Naive thymus-derived CD4-positive, alpha-beta T cell (primary cell): Measurements from ENCODE around the gene WDR3. TPM values are rescaled to one million over a fixed set of nuclear protein-coding genes. Genes with fewer than 3 reads are reported as not detected.

Source experiments
- ATAC-seq: fragments of 150-1000 bp; cut with Tn5 transposase; 2 replicates; pipeline ENCODE4 v1.10.0; 2021; ENCODE audit warnings: mild to moderate bottlenecking, moderate library complexity
- CTCF ChIA-PET: fragments of 350-600 bp; sonication (Branson Sonifier 250); formaldehyde crosslinking; loops from one replicate; lab custom pipeline; 2021; ENCODE audit warnings: antibody characterized with exemption; lab: Charles Lee
- POLR2A ChIA-PET: fragments of 350-600 bp; sonication (Branson Sonifier 250); formaldehyde crosslinking; loops from one replicate; lab custom pipeline; 2021; ENCODE audit warnings: antibody characterized with exemption, inconsistent platforms; lab: Charles Lee
- DNase-seq, 9 donors: peaks; one replicate each; pipeline versions ENCODE4 v3.0.0 to v3.0.0-alpha.2; 2020 to 2022; ENCODE audit warnings: mixed read lengths in 1 of 9
- H3K27ac ChIP-seq: one replicate; pipeline ENCODE4 v1.7.0; 2013; ENCODE audit warnings: mild to moderate bottlenecking, low read depth, low read length, moderate library complexity
- H3K27me3 ChIP-seq, 2 donors: one replicate each; pipeline ENCODE4 v1.7.0; 2013; ENCODE audit warnings: low read length in 2 of 2, mild to moderate bottlenecking in 2 of 2, moderate library complexity in 2 of 2; ENCODE audit not compliant: control insufficient read depth in 2 of 2, insufficient read depth in 2 of 2
- H3K36me3 ChIP-seq, 3 experiments: 1 replicate in 2 of 3; 2 replicates in 1 of 3; pipeline ENCODE4 v1.7.0; 2013; ENCODE audit warnings: low read length in 3 of 3, mild to moderate bottlenecking in 3 of 3, moderate library complexity in 1 of 3; ENCODE audit not compliant: insufficient read depth in 3 of 3, control insufficient read depth in 2 of 3
- H3K4me1 ChIP-seq, 2 donors: one replicate each; pipeline ENCODE4 v1.7.0; 2013; ENCODE audit warnings: low read length in 2 of 2, mild to moderate bottlenecking in 2 of 2, moderate library complexity in 1 of 2; ENCODE audit not compliant: control insufficient read depth in 2 of 2, insufficient read depth in 2 of 2
- H3K4me3 ChIP-seq: 2 replicates; pipeline ENCODE4 v1.7.0; 2013; ENCODE audit warnings: mild to moderate bottlenecking, low read length
- H3K9me3 ChIP-seq, 3 experiments: 1 replicate in 2 of 3; 2 replicates in 1 of 3; pipeline ENCODE4 v1.7.0; 2013; ENCODE audit warnings: low read length in 3 of 3; ENCODE audit not compliant: control insufficient read depth in 2 of 3
- H3K27ac Mint-ChIP-seq, 9 donors: one replicate each; pipeline ENCODE4 v1.8.0; 2020 to 2022; ENCODE audit warnings: mixed read lengths in 9 of 9, mild to moderate bottlenecking in 8 of 9, moderate library complexity in 5 of 9, inconsistent platforms in 2 of 9
- H3K27me3 Mint-ChIP-seq, 5 donors: one replicate each; pipeline ENCODE4 v1.8.0; 2021 to 2022; ENCODE audit warnings: mixed read lengths in 5 of 5, mild to moderate bottlenecking in 1 of 5
- H3K36me3 Mint-ChIP-seq, 5 donors: one replicate each; pipeline ENCODE4 v1.8.0; 2020 to 2022; ENCODE audit warnings: mixed read lengths in 5 of 5, mild to moderate bottlenecking in 3 of 5, inconsistent platforms in 1 of 5
- H3K4me1 Mint-ChIP-seq, 7 donors: one replicate each; pipeline ENCODE4 v1.8.0; 2020 to 2022; ENCODE audit warnings: mixed read lengths in 7 of 7, mild to moderate bottlenecking in 3 of 7, inconsistent platforms in 1 of 7
- H3K4me3 Mint-ChIP-seq, 10 donors: one replicate each; pipeline ENCODE4 v1.8.0; 2020 to 2022; ENCODE audit warnings: mild to moderate bottlenecking in 10 of 10, mixed read lengths in 10 of 10, moderate library complexity in 6 of 10, inconsistent platforms in 2 of 10
- H3K9me3 Mint-ChIP-seq, 11 donors: one replicate each; pipeline ENCODE4 v1.8.0; 2020 to 2022; ENCODE audit warnings: mixed read lengths in 11 of 11, mild to moderate bottlenecking in 4 of 11, inconsistent platforms in 1 of 11, moderate library complexity in 1 of 11
- intact Hi-C, 2 donors: fragments of 100-400 bp; cut with micrococcal nuclease; formaldehyde crosslinking; loops; one replicate each; pipeline ENCODE4 v1.15.1; 2023
- polyA plus RNA-seq, 2 donors: library from polyadenylated mRNA; unstranded; fragments of 300-500 nt; fragmentation: Illumina TruSeq; gene quantifications; one replicate each; pipeline ENCODE4 v1.2.3, GENCODE V29; 2021
- total RNA-seq, 6 experiments: library from RNA in 5 of 6; stranded (reverse) in 5 of 6; gene quantifications; 1 replicate in 5 of 6; 2 replicates in 1 of 6; pipeline ENCODE4 v1.2.3 and lab custom pipeline; 2021 to 2026

WDR3 gene
- total and polyA plus RNA-seq, 7 experiments from 2014 or later, result 12.2 to 53.9 (median 30.0) TPM

GRCh38 chr1:118012515-118013124, 83.1 kb downstream of the WDR3 start:
- H3K36me3 ChIP-seq, result no peaks in the 10 kb centered on the region
- Mint-ChIP-seq H3K27me3 (peaks cover 3 to 48% (median 17%) of the 10 kb centered on the region in 5 donors), H3K9me3 (no peaks in the 10 kb centered on the region), H3K27ac (no peak overlapping the region), H3K4me3 (no peak overlapping the region), H3K4me1 (no peaks in the 10 kb centered on the region), H3K36me3 (no peaks in the 10 kb centered on the region)
- H3K4me1 ChIP-seq, result no peaks in the 10 kb centered on the region
- POLR2A ChIA-PET, result no interaction called here
- H3K4me3 ChIP-seq, result no peak overlapping the region
- intact Hi-C loops, result no loop called here
- CTCF ChIA-PET, result no interaction called here
- H3K9me3 ChIP-seq, result no peaks in the 10 kb centered on the region
- no peak for DNase-seq
- ATAC-seq, result no peak
- H3K27me3 ChIP-seq, result no peaks in the 10 kb centered on the region
- no peak overlapping the region for H3K27ac ChIP-seq

- Mint-ChIP-seq H3K36me3 (no peaks in the 10 kb centered on the region), H3K27me3 (peaks cover 3 to 48% (median 16%) of the 10 kb centered on the region in 5 donors), H3K9me3 (no peaks in the 10 kb centered on the region), H3K4me1 (no peaks in the 10 kb centered on the region), H3K27ac (no peak overlapping the region), H3K4me3 (no peak overlapping the region)
- Histone ChIP-seq H3K36me3 (no peaks in the 10 kb centered on the region), H3K4me3 (no peak overlapping the region), H3K4me1 (no peaks in the 10 kb centered on the region), H3K9me3 (no peaks in the 10 kb centered on the region), H3K27ac (no peak overlapping the region), H3K27me3 (no peaks in the 10 kb centered on the region)
- intact Hi-C loops, result no loop called here
- ChIA-PET CTCF (no interaction called here), POLR2A (no interaction called here)
- DNase-seq (no peak), ATAC-seq (no peak)
Measured at GRCh38 chr1:118013336-118013735, 83.8 kb downstream of the WDR3 start.

- no peaks in the 10 kb centered on the region for H3K36me3 Mint-ChIP-seq
- no peak overlapping the region for H3K27ac Mint-ChIP-seq
- no peaks in the 10 kb centered on the region for H3K36me3 ChIP-seq
- no peaks in the 10 kb centered on the region for H3K9me3 ChIP-seq
- no peak overlapping the region for H3K4me3 Mint-ChIP-seq
- H3K27ac ChIP-seq, result no peak overlapping the region
- DNase-seq (no peak), ATAC-seq (no peak)
- ChIA-PET POLR2A (no interaction called here), CTCF (no interaction called here)
- H3K4me3 ChIP-seq, result no peak overlapping the region
- intact Hi-C loops, result no loop called here
- H3K27me3 ChIP-seq, result no peaks in the 10 kb centered on the region
- no peaks in the 10 kb centered on the region for H3K4me1 Mint-ChIP-seq
- peaks cover 3 to 43% (median 16%) of the 10 kb centered on the region in 5 donors for H3K27me3 Mint-ChIP-seq
- H3K4me1 ChIP-seq, result no peaks in the 10 kb centered on the region
- no peaks in the 10 kb centered on the region for H3K9me3 Mint-ChIP-seq
Measured at GRCh38 chr1:118013938-118014337, 84.4 kb downstream of the WDR3 start.

Other genes starting within 250 kb of the WDR3 start
- gene GDAP2, start 118 bp upstream of the WDR3 start, total RNA-seq, result 10 to 100 TPM; 22.3 to 31.2 (median 25.2) TPM
- 10 to 100 TPM in 1 of 2 donors, 1 to 10 TPM in 1; 9.7 to 12.7 TPM for gene GDAP2, start 118 bp upstream of the WDR3 start, polyA plus RNA-seq